ENCODE data around the gene EPS8.

The EPS8 gene

DNA sequence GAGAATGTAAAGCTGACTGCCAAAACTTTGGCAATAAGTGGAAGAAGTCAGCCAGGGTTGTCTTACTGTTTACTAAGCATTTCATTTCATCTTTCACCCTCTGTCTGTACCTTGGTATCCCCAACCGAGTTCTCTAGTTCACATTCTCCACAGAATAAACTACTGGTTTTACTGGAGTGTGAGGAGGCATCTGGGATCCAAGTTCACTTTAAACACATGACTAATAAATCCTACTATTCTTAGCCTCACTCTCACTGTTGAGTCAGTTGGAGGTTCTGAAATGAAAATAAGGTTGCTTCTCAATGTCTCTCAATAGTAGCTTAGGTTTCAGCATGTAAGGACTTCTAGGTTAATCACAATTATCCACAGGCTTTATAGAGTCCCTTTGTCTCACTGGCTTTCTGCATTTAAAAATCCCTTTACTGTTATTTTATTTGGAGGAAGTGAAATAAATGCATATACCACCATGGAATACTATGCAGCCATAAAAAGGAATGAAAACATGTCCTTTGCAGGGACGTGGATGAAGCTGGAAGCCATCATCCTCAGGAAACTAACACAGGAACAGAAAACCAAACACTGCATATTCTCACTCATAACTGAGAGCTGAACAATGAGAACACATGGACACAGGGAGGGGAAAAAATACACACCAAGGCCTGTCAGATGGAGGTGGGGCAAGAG is 95.8 kb downstream of the EPS8 start:
- no peak for TF ChIP-seq EZH2 (optimal IDR thresholded peaks at IDR 0.05; ENCODE audit: low read depth, low read length)
- TF ChIP-seq CTCF (IDR thresholded peaks at IDR 0.05; ENCODE audit: low read length): no peak
- TF ChIP-seq EZH2phosphoT487 (IDR thresholded peaks at IDR 0.05; ENCODE audit: low read length): no peak
- Histone ChIP-seq H3K9ac (ENCODE audit: low read length) (no peak overlapping the region), H3K27me3 (replicated peaks; ENCODE audit: insufficient read depth, low read length) (no peaks in the 10 kb centered on the region), H3K4me2 (ENCODE audit: low read depth, low read length) (no peak overlapping the region), H3K36me3 (replicated peaks; ENCODE audit: insufficient read depth, low read length) (no peaks in the 10 kb centered on the region), H3K4me3 (ENCODE audit: low read length) (no peak overlapping the region), H3K4me1 (ENCODE audit: low read length) (no peaks in the 10 kb centered on the region), H3K79me2 (ENCODE audit: low read length) (no peaks in the 10 kb centered on the region), H3F3A (ENCODE audit: insufficient read depth, low read length) (no peaks in the 10 kb centered on the region), H3K9me3 (replicated peaks; ENCODE audit: insufficient read depth, low read length) (no peaks in the 10 kb centered on the region), H2AFZ (ENCODE audit: low read length) (no peak overlapping the region), H4K20me1 (ENCODE audit: insufficient read depth, low read length) (no peaks in the 10 kb centered on the region), H3K9me2 (replicated peaks; ENCODE audit: insufficient read depth, low read length) (no peaks in the 10 kb centered on the region), H3K27ac (ENCODE audit: low read length) (no peak overlapping the region)
- DNase-seq: no peak

DNA sequence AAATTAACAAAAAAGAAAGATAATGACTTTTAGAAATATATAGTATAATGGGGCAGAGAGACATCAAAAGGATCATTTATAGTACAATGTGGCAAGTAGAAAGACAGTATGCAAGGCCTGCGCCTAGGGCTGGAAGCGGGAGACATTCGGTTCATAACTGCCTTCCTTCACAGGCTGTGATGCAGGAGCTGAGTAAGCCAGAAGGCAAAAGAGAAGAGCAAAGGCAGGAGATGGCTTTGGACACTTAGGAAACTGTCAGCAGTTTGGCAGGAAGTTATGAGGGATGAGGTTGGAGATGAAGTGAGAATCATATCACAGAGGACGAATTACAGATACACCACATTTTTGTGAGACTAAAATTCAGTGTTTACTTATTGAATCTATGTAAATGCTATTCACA is 97.8 kb downstream of the EPS8 start:
- H3K4me1 ChIP-seq (ENCODE audit: low read length): no peaks in the 10 kb centered on the region
- H2AFZ ChIP-seq (ENCODE audit: low read length): no peak overlapping the region
- H3F3A ChIP-seq (ENCODE audit: insufficient read depth, low read length): no peaks in the 10 kb centered on the region
- no peaks in the 10 kb centered on the region for H3K27me3 ChIP-seq (replicated peaks; ENCODE audit: insufficient read depth, low read length)
- no peaks in the 10 kb centered on the region for H3K9me2 ChIP-seq (replicated peaks; ENCODE audit: insufficient read depth, low read length)
- H3K4me2 ChIP-seq (ENCODE audit: low read depth, low read length): no peak overlapping the region
- H3K79me2 ChIP-seq (ENCODE audit: low read length): no peaks in the 10 kb centered on the region
- no peaks in the 10 kb centered on the region for H3K36me3 ChIP-seq (replicated peaks; ENCODE audit: insufficient read depth, low read length)
- no peaks in the 10 kb centered on the region for H4K20me1 ChIP-seq (ENCODE audit: insufficient read depth, low read length)
- no peak for DNase-seq
- no peak overlapping the region for H3K4me3 ChIP-seq (ENCODE audit: low read length)
- H3K27ac ChIP-seq (ENCODE audit: low read length): no peak overlapping the region
- no peak overlapping the region for H3K9ac ChIP-seq (ENCODE audit: low read length)
- no peaks in the 10 kb centered on the region for H3K9me3 ChIP-seq (replicated peaks; ENCODE audit: insufficient read depth, low read length)
- TF ChIP-seq EZH2phosphoT487 (IDR thresholded peaks at IDR 0.05; ENCODE audit: low read length): no peak
- TF ChIP-seq EZH2 (optimal IDR thresholded peaks at IDR 0.05; ENCODE audit: low read depth, low read length): no peak
- no peak for TF ChIP-seq CTCF (IDR thresholded peaks at IDR 0.05; ENCODE audit: low read length)

DNA sequence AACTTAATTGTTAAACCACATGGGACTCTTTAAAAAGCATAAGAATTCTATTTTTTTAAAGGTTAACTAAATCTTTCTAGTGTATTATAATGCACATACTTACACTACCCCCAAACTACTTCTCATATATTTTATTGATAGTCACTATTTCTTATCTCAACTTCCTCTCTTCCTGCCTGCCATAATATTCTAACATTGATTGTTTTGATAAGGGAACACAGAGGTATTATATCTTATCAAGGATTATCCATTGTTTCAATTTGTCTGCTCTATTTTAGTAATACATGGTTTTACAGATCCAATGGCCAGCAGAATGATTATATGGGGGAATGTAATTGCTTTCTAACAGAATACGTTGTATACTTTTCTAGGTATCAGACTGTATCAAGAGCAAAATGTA is 98.9 kb downstream of the EPS8 start:
- Histone ChIP-seq H3K9ac (ENCODE audit: low read length) (no peak overlapping the region), H3K9me3 (replicated peaks; ENCODE audit: insufficient read depth, low read length) (no peaks in the 10 kb centered on the region), H4K20me1 (ENCODE audit: insufficient read depth, low read length) (no peaks in the 10 kb centered on the region), H3K4me1 (ENCODE audit: low read length) (no peaks in the 10 kb centered on the region), H3F3A (ENCODE audit: insufficient read depth, low read length) (no peaks in the 10 kb centered on the region), H3K27me3 (replicated peaks; ENCODE audit: insufficient read depth, low read length) (no peaks in the 10 kb centered on the region), H3K27ac (ENCODE audit: low read length) (no peak overlapping the region), H3K36me3 (replicated peaks; ENCODE audit: insufficient read depth, low read length) (no peaks in the 10 kb centered on the region), H3K9me2 (replicated peaks; ENCODE audit: insufficient read depth, low read length) (no peaks in the 10 kb centered on the region), H2AFZ (ENCODE audit: low read length) (no peak overlapping the region), H3K79me2 (ENCODE audit: low read length) (no peaks in the 10 kb centered on the region), H3K4me2 (ENCODE audit: low read depth, low read length) (no peak overlapping the region), H3K4me3 (ENCODE audit: low read length) (no peak overlapping the region)
- no peak for DNase-seq
- TF ChIP-seq EZH2phosphoT487 (IDR thresholded peaks at IDR 0.05; ENCODE audit: low read length): no peak
- no peak for TF ChIP-seq CTCF (IDR thresholded peaks at IDR 0.05; ENCODE audit: low read length)
- no peak for TF ChIP-seq EZH2 (optimal IDR thresholded peaks at IDR 0.05; ENCODE audit: low read depth, low read length)

Measured in MM.1S (cell line).